Suprapubic skin (tissue), 4 donors: ENCODE data around the gene TNFRSF1B.

ENCODE experiments used
- CTCF ChIP-seq, 2 donors: fragments of 200-600 bp in 1 of 2; fragments of 450-650 bp in 1 of 2; sonication (generic) in 1 of 2; IDR thresholded peaks; one replicate each; pipeline ENCODE4 v1.5.1; 2016 to 2019; ENCODE audit warnings: antibody characterized with exemption in 2 of 2, mild to moderate bottlenecking in 1 of 2, moderate library complexity in 1 of 2
- EP300 ChIP-seq: sonication (generic); formaldehyde crosslinking; IDR thresholded peaks from one replicate; pipeline ENCODE4 v1.6.1; 2017; ENCODE audit warnings: antibody characterized with exemption
- POLR2A ChIP-seq, 2 donors: fragments of 450-650 bp; IDR thresholded peaks; one replicate each; pipeline ENCODE4 v1.6.1; 2017; ENCODE audit warnings: antibody characterized with exemption in 2 of 2, mild to moderate bottlenecking in 2 of 2, moderate library complexity in 2 of 2
- POLR2AphosphoS5 ChIP-seq, 3 donors: sonication (generic); formaldehyde crosslinking; IDR thresholded peaks; one replicate each; pipeline ENCODE4 v1.6.1; 2017; ENCODE audit warnings: antibody characterized with exemption in 3 of 3

GRCh38 chr1:12202577-12202976 is 35.8 kb downstream of the TNFRSF1B start:
- no peak for TF ChIP-seq CTCF (IDR thresholded peaks at IDR 0.05)
- no peak for TF ChIP-seq POLR2AphosphoS5 (IDR thresholded peaks at IDR 0.05)
- no peak for TF ChIP-seq POLR2A (IDR thresholded peaks at IDR 0.05)
- no peak for TF ChIP-seq EP300
